K562 (cell line): ENCODE data around the gene CTPS2. TPM values are rescaled to one million over a fixed set of nuclear protein-coding genes. Genes with fewer than 3 reads are reported as not detected.

Experiments
- CREBBP ChIP-seq: IDR thresholded peaks from one replicate; pipeline ENCODE4 v1.6.1; 2012; ENCODE audit warnings: low read depth, mild to moderate bottlenecking, control low read depth, inconsistent platforms, low read length
- DIDO1 ChIP-seq: fragments of 450-650 bp; IDR thresholded peaks from 2 replicates; pipeline ENCODE4 v1.6.1; 2016; ENCODE audit warnings: low read depth, missing biosample characterization, missing genetic modification characterization
- EGR1 ChIP-seq: fragments of 450-650 bp; conservative IDR thresholded peaks from 2 replicates; pipeline ENCODE4 v1.6.1; 2017; ENCODE audit warnings: mild to moderate bottlenecking
- ELF2 ChIP-seq: fragments of 250-450 bp; sonication (Bioruptor Pico); IDR thresholded peaks from 2 replicates; pipeline ENCODE4 v1.5.0; 2021; ENCODE audit warnings: mild to moderate bottlenecking
- ELF4 ChIP-seq: fragments of 450-650 bp; formaldehyde crosslinking; IDR thresholded peaks from 2 replicates; pipeline ENCODE4 v1.4.0; 2022; ENCODE audit warnings: missing genetic modification characterization
- ETS2 ChIP-seq: IDR thresholded peaks from 2 replicates; pipeline ENCODE4 v1.6.1; 2016; ENCODE audit warnings: borderline replicate concordance, missing genetic modification characterization, mild to moderate bottlenecking, moderate library complexity, missing compliant biosample characterization; ENCODE audit not compliant: poor library complexity, severe bottlenecking
- ETV6 ChIP-seq, 3 experiments: fragments of 150-350 bp in 1 of 3; sonication (generic) in 1 of 3; formaldehyde crosslinking in 1 of 3; IDR thresholded peaks; 2 replicates each; pipeline versions ENCODE4 v1.6.1 to v1.8.0; 2014 to 2022; ENCODE audit warnings: borderline replicate concordance in 2 of 3, low read depth in 2 of 3, antibody characterized with exemption in 1 of 3, low read length in 1 of 3, mild to moderate bottlenecking in 1 of 3, missing genetic modification reagents in 1 of 3
- FIP1L1 ChIP-seq: fragments of 200-400 bp; formaldehyde crosslinking; IDR thresholded peaks from 2 replicates; pipeline ENCODE4 v1.6.1; 2018; ENCODE audit warnings: mild to moderate bottlenecking, low read depth, low read length; ENCODE audit not compliant: poor library complexity, severe bottlenecking
- FOXJ3 ChIP-seq: sonication (generic); formaldehyde crosslinking; IDR thresholded peaks from 2 replicates; pipeline ENCODE4 v1.4.0; 2020; ENCODE audit warnings: mild to moderate bottlenecking, missing genetic modification reagents
- FOXK2 ChIP-seq, 2 experiments: fragments of 450-650 bp; IDR thresholded peaks in 1 of 2; conservative IDR thresholded peaks in 1 of 2; 2 replicates each; pipeline ENCODE4 v1.6.1; 2016; ENCODE audit warnings: low read depth in 2 of 2, mild to moderate bottlenecking in 1 of 2
- KDM1A ChIP-seq, 2 experiments: fragments of 450-650 bp; IDR thresholded peaks; 2 replicates each; pipeline ENCODE4 v1.6.1; 2016; ENCODE audit warnings: mild to moderate bottlenecking in 2 of 2
- NCOA4 ChIP-seq: fragments of 450-650 bp; IDR thresholded peaks from 2 replicates; pipeline ENCODE4 v1.6.1; 2018; ENCODE audit warnings: mild to moderate bottlenecking; ENCODE audit not compliant: partially characterized antibody
- PHF8 ChIP-seq: fragments of 200-600 bp; sonication (generic); IDR thresholded peaks from 2 replicates; pipeline ENCODE4 v1.6.1; 2012; ENCODE audit warnings: mixed run types, mild to moderate bottlenecking, inconsistent platforms, low read length, moderate library complexity, borderline replicate concordance
- PML ChIP-seq: IDR thresholded peaks from 2 replicates; pipeline ENCODE4 v1.6.1; 2012; ENCODE audit warnings: low read length, inconsistent platforms
- POLR2G ChIP-seq: fragments of 200-400 bp; formaldehyde crosslinking; IDR thresholded peaks from 2 replicates; pipeline ENCODE4 v1.6.1; 2017; ENCODE audit warnings: low read depth, mild to moderate bottlenecking, antibody characterized with exemption, low read length, moderate library complexity
- PTRF ChIP-seq: fragments of 450-650 bp; IDR thresholded peaks from 2 replicates; pipeline ENCODE4 v1.6.1; 2016; ENCODE audit warnings: mild to moderate bottlenecking, missing genetic modification characterization, missing compliant biosample characterization
- RBM14 ChIP-seq: fragments of 200-400 bp; formaldehyde crosslinking; IDR thresholded peaks from 2 replicates; pipeline ENCODE4 v1.6.1; 2018; ENCODE audit warnings: low read depth, mild to moderate bottlenecking, low read length, moderate library complexity, borderline replicate concordance; ENCODE audit not compliant: insufficient read depth
- RBM25 ChIP-seq: fragments of 200-400 bp; formaldehyde crosslinking; IDR thresholded peaks from 2 replicates; pipeline ENCODE4 v1.6.1; 2018; ENCODE audit warnings: low read length, low read depth, moderate library complexity; ENCODE audit not compliant: severe bottlenecking
- RFX5 ChIP-seq: IDR thresholded peaks from 2 replicates; pipeline ENCODE4 v1.6.1; 2011; ENCODE audit warnings: low read depth, mild to moderate bottlenecking, improper control_type of control experiment, low read length
- SLC30A9 ChIP-seq: fragments of 250-450 bp; sonication (Bioruptor Pico); IDR thresholded peaks from 2 replicates; pipeline ENCODE4 v1.8.0; 2022; ENCODE audit warnings: mild to moderate bottlenecking, moderate library complexity
- SMARCB1 ChIP-seq: IDR thresholded peaks from 2 replicates; pipeline ENCODE4 v1.6.1; 2011; ENCODE audit warnings: improper control_type of control experiment, low read depth; ENCODE audit not compliant: insufficient read length
- SP1 ChIP-seq: sonication (generic); formaldehyde crosslinking; IDR thresholded peaks from 2 replicates; pipeline ENCODE4 v1.8.1; 2022; ENCODE audit warnings: mild to moderate bottlenecking, missing genetic modification reagents
- TBL1XR1 ChIP-seq, 2 experiments: IDR thresholded peaks; 2 replicates each; pipeline ENCODE4 v1.6.1; 2012; ENCODE audit warnings: improper control_type of control experiment in 2 of 2, low read length in 2 of 2, mild to moderate bottlenecking in 1 of 2
- TSC22D4 ChIP-seq: fragments of 450-650 bp; IDR thresholded peaks from 2 replicates; pipeline ENCODE4 v1.6.1; 2016; ENCODE audit warnings: missing genetic modification characterization, missing biosample characterization, control low read depth
- ZNF253 ChIP-seq: fragments of 250-450 bp; sonication (Bioruptor Pico); conservative IDR thresholded peaks from 2 replicates; pipeline ENCODE4 v1.6.1; 2021; ENCODE audit warnings: mild to moderate bottlenecking
- ZNF668 ChIP-seq: fragments of 250-450 bp; sonication (Bioruptor Pico); IDR thresholded peaks from 2 replicates; pipeline ENCODE4 v1.8.0; 2022; ENCODE audit warnings: mild to moderate bottlenecking, inconsistent platforms
- ZNF707 ChIP-seq: fragments of 250-450 bp; sonication (Bioruptor Pico); conservative IDR thresholded peaks from 2 replicates; pipeline ENCODE4 v1.8.0; 2022; ENCODE audit warnings: inconsistent platforms, mild to moderate bottlenecking, moderate library complexity
- polyA plus RNA-seq, 8 experiments: library from polyadenylated mRNA; depleted of rRNA in 4 of 8; stranded (reverse) in 5 of 8; unstranded in 3 of 8; fragments of >200 nt; fragmentation: Nextera tagmentation in 2 of 8; fragmentation: Illumina TruSeq in 1 of 8; extraction: Ambion mirVana in 2 of 8; extraction: Trizol in 1 of 8; gene quantifications; 2 replicates each; pipeline versions ENCODE4 v1.2.1 to v1.2.3, GENCODE V29; 2011 to 2014; ENCODE audit warnings: inconsistent platforms in 1 of 8, missing spikeins in 1 of 8
- total RNA-seq, 7 experiments: library from RNA; depleted of rRNA in 6 of 7; stranded (reverse); fragments of >200 nt in 6 of 7; fragmentation: Illumina TruSeq in 2 of 7; extraction: Trizol in 2 of 7; gene quantifications; 2 replicates each; pipeline versions ENCODE4 v1.2.1 to v1.2.3, GENCODE V29; 2011 to 2021; ENCODE audit warnings: low replicate concordance in 1 of 7
- TF ChIP-seq, protein P1 (sequence below), 2 experiments: fragments of 250-450 bp in 1 of 2; fragments of 450-650 bp in 1 of 2; sonication (Bioruptor Pico) in 1 of 2; IDR thresholded peaks; 2 replicates each; pipeline versions ENCODE4 v1.6.1 to v1.8.0; 2016 to 2021; ENCODE audit warnings: mild to moderate bottlenecking in 2 of 2, moderate library complexity in 2 of 2, missing compliant biosample characterization in 1 of 2, missing genetic modification characterization in 1 of 2
- TF ChIP-seq, protein P2 (sequence below): sonication (generic); formaldehyde crosslinking; IDR thresholded peaks from 2 replicates; pipeline ENCODE4 v1.8.0; 2022; ENCODE audit warnings: missing genetic modification reagents, mild to moderate bottlenecking, borderline replicate concordance

The CTPS2 gene
- total and polyA plus RNA-seq, 9 of the 15 experiments (the other 6 are each of a cell fraction or from before 2014, with no cell fraction given): 5.4 to 19.5 (median 14.1) TPM

DNA sequence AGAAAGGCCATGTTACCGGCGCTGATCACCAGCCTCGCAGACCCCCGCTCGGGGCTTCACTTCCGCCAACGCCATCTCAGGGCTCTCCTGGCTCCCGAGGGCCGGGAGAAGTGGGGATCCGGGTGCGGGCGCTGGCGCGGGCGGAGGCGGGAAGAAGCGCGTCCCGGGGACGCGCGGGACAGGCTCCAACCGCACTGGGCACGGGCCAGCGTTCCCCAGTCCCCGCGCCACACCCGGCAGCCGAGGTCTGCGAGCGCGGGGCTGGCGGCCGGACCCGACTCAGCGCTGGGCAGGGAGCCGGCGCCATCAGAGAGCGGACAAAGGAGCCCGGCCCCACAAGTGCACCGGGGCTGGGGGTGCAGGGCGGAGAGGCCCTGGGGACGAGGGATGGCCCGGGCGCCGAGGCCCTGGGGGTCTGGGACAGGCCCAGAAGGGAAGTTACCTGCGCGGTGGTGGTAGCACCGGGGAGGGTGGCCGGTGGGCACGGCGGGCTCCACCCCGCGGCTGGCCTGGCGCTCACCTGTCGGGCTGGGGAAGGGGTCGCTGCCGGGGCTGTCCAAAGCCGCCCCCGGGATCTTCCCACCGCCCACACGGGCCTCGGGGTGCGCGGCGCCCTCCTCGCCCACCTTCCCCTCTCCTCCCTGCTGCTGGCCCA, 449 bp downstream of the CTPS2 start (continued):
- TF ChIP-seq TSC22D4 (no peak), PHF8 (peak; percentile 60; the same call in 1 of the 2 replicates), FOXK2 (conservative IDR thresholded peaks at IDR 0.05 in 1 of 2, IDR thresholded peaks at IDR 0.05 in 1 of 2; ENCODE audit: low read depth in 2 of 2) (no peak), FIP1L1 (no peak), NCOA4 (no peak), DIDO1 (no peak), TBL1XR1 (IDR thresholded peaks at IDR 0.05; ENCODE audit: low read length in 2 of 2) (no peak), RFX5 (no peak), PML (no peak), EGR1 (peak; percentile 66), SMARCB1 (no peak), FOXJ3 (CRISPR knock-in tag) (no peak), SP1 (CRISPR knock-in tag) (no peak), ZNF253 (CRISPR knock-in tag) (no peak), POLR2G (peak; percentile 56), PTRF (tag) (no peak), KDM1A (IDR thresholded peaks at IDR 0.05) (no peak), ELF4 (no peak), RBM14 (no peak), ZNF707 (CRISPR knock-in tag) (no peak), ELF2 (no peak), ETS2 (no peak), ZNF668 (no peak), ETV6 (IDR thresholded peaks at IDR 0.05; ENCODE audit: borderline replicate concordance in 1 of 2, low read depth in 2 of 2, low read length in 1 of 2) (no peak), ETV6 (CRISPR knock-in tag; IDR thresholded peaks at IDR 0.05; ENCODE audit: borderline replicate concordance) (no peak), CREBBP (no peak), RBM25 (no peak), SLC30A9 (CRISPR knock-in tag) (no peak)
- TF ChIP-seq, protein P1, sequence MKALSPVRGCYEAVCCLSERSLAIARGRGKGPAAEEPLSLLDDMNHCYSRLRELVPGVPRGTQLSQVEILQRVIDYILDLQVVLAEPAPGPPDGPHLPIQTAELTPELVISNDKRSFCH (CRISPR knock-in tag; IDR thresholded peaks at IDR 0.05): no peak
- TF ChIP-seq, protein P1 (tag; IDR thresholded peaks at IDR 0.05): no peak
- TF ChIP-seq, protein P2, sequence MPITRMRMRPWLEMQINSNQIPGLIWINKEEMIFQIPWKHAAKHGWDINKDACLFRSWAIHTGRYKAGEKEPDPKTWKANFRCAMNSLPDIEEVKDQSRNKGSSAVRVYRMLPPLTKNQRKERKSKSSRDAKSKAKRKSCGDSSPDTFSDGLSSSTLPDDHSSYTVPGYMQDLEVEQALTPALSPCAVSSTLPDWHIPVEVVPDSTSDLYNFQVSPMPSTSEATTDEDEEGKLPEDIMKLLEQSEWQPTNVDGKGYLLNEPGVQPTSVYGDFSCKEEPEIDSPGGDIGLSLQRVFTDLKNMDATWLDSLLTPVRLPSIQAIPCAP (CRISPR knock-in tag): no peak
